PC-3 (cell line): ENCODE data around the gene CTAG1B.
"Not testable (repeated sequence)": the region's sequence is repeated elsewhere in the genome, so short reads cannot be mapped to it uniquely, and the experiment has no call there.

Experiments
- CTCF ChIP-seq: fragments of 300-600 bp; sonication (generic); conservative IDR thresholded peaks from 2 replicates; pipeline ENCODE4 v1.5.1; 2017; ENCODE audit warnings: antibody characterized with exemption, low read depth, mild to moderate bottlenecking, low read length
- EZH2 ChIP-seq: fragments of 300-600 bp; sonication (generic); IDR thresholded peaks from one replicate; pipeline ENCODE4 v1.6.1; 2017; ENCODE audit warnings: antibody characterized with exemption, mild to moderate bottlenecking, low read length; ENCODE audit not compliant: unreplicated experiment

DNA sequence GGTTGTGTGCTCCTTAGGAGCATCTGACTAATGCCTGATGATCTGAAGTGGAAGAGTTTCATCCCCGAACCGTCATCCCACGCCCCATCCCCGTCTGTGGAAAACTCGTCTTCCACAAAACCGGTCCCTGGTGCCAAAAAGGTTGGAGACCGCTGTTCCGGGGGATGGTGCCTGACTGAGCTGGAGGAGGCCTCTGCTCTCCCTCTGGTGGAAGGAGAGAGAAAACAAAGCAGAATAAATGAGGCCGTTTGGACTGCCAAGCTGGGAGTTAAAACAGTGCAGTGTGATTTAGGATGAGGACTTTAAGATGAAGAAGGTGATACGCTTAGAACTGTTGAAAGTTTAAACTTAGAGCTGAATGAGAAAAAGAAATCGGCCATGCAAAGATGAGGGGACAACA is 14.6 kb upstream of the CTAG1B start:
- not testable (repeated sequence) for TF ChIP-seq CTCF, EZH2
